HG02885 (cell line): ENCODE measurements around the gene SOCS4.
A peak's percentile ranks its signal among the peaks of the same experiment; 100 is the strongest.

Experiments used
- ATAC-seq: cut with Tn5 transposase; IDR thresholded peaks from one replicate; pipeline ENCODE4 v1.9.1; 2021; ENCODE audit warnings: mild to moderate bottlenecking; ENCODE audit not compliant: unreplicated experiment, poor library complexity

SOCS4 gene

GRCh38 chr14:55084401-55085059 lies 57.5 kb downstream of the SOCS4 start:
- no peak for ATAC-seq

DNA sequence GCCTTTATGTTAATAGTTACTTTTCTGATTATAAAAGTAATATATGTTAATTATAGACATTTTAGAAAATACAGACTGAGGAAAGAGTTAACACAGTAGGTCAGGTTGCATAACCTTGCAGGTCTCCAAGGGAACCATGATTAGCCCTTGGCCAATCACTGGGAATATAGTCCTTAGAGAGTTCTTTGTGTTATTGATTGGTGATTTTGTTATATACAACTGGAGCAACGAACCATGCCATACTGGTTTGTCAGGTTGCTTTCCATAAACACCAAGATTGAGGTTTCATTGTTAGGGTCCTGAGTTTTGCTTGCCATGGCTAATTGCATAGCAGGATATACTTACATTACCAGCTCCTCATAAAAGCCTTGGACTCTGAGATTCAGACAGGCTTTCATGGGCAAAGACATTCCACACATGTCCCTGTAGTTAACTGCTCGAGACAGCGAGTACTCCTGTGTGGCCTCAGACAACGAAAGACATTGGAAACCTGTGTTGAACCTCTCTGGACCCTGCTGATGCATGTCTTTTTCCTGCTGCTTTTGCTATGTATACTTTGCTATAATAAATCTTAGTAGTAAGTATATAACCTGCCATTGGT lies 58.1 kb downstream of the SOCS4 start:
- ATAC-seq, result no peak

GRCh38 chr14:55086938-55087337 lies 59.9 kb downstream of the SOCS4 start:
- ATAC-seq, result no peak

GRCh38 chr14:55088356-55088755 lies 61.3 kb downstream of the SOCS4 start:
- no peak for ATAC-seq

GRCh38 chr14:55092341-55092740 lies 65.3 kb downstream of the SOCS4 start:
- ATAC-seq, result no peak

GRCh38 chr14:55094292-55095157 lies 67.5 kb downstream of the SOCS4 start:
- no peak for ATAC-seq

GRCh38 chr14:55097881-55098560 lies 71.0 kb downstream of the SOCS4 start:
- ATAC-seq, result peak; percentile 74

DNA sequence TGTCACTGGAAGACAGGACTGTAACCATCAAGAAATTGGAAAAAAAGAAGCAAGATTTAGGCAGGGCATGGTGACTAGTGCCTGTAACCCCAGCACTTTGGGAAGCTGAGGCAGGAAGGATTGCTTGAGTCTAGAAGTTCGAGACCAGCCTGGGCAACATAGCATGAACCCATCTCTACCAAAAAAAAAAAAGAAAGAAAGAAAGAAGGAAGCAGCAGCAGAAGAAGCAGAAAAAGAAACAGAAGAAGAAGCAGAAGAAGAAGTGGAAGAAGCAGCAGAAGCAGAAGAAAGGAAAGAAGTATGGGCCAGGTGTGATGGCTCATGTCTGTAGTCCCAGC lies 71.5 kb downstream of the SOCS4 start:
- no peak for ATAC-seq
